ENCODE results near the gene NEK10. TPM values are rescaled to one million over a fixed set of nuclear protein-coding genes. Genes with fewer than 3 reads are reported as not detected.

NEK10 gene
- total and polyA plus RNA-seq, 2 of the 13 experiments (the other 11 are each of a cell fraction or from before 2014, with no cell fraction given), result 2.8 to 14.2 TPM

DNA sequence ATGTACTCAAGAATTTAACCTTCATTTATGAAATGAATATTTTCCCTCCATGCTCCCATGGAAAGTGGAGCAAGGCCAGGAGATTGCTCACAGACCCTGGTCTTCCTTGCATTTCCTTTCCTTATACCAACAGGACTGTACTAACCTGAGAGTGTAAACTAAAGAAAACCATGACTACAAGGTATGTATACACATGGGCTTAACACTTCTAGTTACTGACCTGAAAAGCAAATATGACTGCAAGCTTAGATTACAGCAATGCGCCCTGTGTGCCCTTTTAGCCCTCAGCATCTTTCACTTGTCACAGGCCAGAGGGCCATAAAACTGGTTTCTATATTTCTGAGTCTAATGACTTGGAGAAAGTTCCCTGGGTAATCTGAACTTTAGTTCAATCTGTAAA, 52.1 kb downstream of the NEK10 start (continued):
- TF ChIP-seq, protein P1, sequence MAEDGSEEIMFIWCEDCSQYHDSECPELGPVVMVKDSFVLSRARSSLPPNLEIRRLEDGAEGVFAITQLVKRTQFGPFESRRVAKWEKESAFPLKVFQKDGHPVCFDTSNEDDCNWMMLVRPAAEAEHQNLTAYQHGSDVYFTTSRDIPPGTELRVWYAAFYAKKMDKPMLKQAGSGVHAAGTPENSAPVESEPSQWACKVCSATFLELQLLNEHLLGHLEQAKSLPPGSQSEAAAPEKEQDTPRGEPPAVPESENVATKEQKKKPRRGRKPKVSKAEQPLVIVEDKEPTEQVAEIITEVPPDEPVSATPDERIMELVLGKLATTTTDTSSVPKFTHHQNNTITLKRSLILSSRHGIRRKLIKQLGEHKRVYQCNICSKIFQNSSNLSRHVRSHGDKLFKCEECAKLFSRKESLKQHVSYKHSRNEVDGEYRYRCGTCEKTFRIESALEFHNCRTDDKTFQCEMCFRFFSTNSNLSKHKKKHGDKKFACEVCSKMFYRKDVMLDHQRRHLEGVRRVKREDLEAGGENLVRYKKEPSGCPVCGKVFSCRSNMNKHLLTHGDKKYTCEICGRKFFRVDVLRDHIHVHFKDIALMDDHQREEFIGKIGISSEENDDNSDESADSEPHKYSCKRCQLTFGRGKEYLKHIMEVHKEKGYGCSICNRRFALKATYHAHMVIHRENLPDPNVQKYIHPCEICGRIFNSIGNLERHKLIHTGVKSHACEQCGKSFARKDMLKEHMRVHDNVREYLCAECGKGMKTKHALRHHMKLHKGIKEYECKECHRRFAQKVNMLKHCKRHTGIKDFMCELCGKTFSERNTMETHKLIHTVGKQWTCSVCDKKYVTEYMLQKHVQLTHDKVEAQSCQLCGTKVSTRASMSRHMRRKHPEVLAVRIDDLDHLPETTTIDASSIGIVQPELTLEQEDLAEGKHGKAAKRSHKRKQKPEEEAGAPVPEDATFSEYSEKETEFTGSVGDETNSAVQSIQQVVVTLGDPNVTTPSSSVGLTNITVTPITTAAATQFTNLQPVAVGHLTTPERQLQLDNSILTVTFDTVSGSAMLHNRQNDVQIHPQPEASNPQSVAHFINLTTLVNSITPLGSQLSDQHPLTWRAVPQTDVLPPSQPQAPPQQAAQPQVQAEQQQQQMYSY (CRISPR knock-in tag; IDR thresholded peaks at IDR 0.05), result no peak
- TF ChIP-seq AGO1 (IDR thresholded peaks at IDR 0.05; ENCODE audit: low read depth, low read length, poor library complexity, severe bottlenecking), result no peak
- TF ChIP-seq POLR2A (IDR thresholded peaks at IDR 0.05; ENCODE audit: insufficient read depth in 1 of 2, low read depth in 2 of 2, low read length in 2 of 2), result no peak
- TF ChIP-seq HDAC1 (CRISPR knock-in tag; IDR thresholded peaks at IDR 0.05), result no peak
- no peak for TF ChIP-seq JDP2 (CRISPR knock-in tag; IDR thresholded peaks at IDR 0.05; ENCODE audit: borderline replicate concordance)
- TF ChIP-seq IKZF4 (CRISPR knock-in tag; IDR thresholded peaks at IDR 0.05; ENCODE audit: borderline replicate concordance, low read depth, not compliant biosample characterization), result no peak
- no peak for TF ChIP-seq SOX6 (IDR thresholded peaks at IDR 0.05)
- peak; percentile 72 for TF ChIP-seq SOX6 (CRISPR knock-in tag; IDR thresholded peaks at IDR 0.05)
- no peak for TF ChIP-seq ZNF30 (CRISPR knock-in tag; IDR thresholded peaks at IDR 0.05)
- TF ChIP-seq ZMYM4 (CRISPR knock-in tag; IDR thresholded peaks at IDR 0.05), result peak; percentile 87
- TF ChIP-seq GABPA (IDR thresholded peaks at IDR 0.05; ENCODE audit: low read depth, low read length), result no peak
- TF ChIP-seq GABPA (CRISPR knock-in tag; IDR thresholded peaks at IDR 0.05; ENCODE audit: low read depth), result no peak
- TF ChIP-seq ZNF530 (CRISPR knock-in tag; IDR thresholded peaks at IDR 0.05; ENCODE audit: low read depth), result no peak
- no peak for TF ChIP-seq SMAD1 (CRISPR knock-in tag; IDR thresholded peaks at IDR 0.05; ENCODE audit: borderline replicate concordance, low read depth)
- no peak for TF ChIP-seq DNMT1 (CRISPR knock-in tag; IDR thresholded peaks at IDR 0.05)
- TF ChIP-seq NBN (conservative IDR thresholded peaks at IDR 0.05), result no peak
- TF ChIP-seq, protein P2, sequence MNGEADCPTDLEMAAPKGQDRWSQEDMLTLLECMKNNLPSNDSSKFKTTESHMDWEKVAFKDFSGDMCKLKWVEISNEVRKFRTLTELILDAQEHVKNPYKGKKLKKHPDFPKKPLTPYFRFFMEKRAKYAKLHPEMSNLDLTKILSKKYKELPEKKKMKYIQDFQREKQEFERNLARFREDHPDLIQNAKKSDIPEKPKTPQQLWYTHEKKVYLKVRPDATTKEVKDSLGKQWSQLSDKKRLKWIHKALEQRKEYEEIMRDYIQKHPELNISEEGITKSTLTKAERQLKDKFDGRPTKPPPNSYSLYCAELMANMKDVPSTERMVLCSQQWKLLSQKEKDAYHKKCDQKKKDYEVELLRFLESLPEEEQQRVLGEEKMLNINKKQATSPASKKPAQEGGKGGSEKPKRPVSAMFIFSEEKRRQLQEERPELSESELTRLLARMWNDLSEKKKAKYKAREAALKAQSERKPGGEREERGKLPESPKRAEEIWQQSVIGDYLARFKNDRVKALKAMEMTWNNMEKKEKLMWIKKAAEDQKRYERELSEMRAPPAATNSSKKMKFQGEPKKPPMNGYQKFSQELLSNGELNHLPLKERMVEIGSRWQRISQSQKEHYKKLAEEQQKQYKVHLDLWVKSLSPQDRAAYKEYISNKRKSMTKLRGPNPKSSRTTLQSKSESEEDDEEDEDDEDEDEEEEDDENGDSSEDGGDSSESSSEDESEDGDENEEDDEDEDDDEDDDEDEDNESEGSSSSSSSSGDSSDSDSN (CRISPR knock-in tag; IDR thresholded peaks at IDR 0.05), result no peak
- TF ChIP-seq PHF8 (CRISPR knock-in tag; IDR thresholded peaks at IDR 0.05), result no peak
- peak; percentile 87 for TF ChIP-seq NR2F2 (IDR thresholded peaks at IDR 0.05; ENCODE audit: borderline replicate concordance, low read depth)
- TF ChIP-seq ZBTB7B (CRISPR knock-in tag; IDR thresholded peaks at IDR 0.05), result no peak
- TF ChIP-seq SUZ12 (IDR thresholded peaks at IDR 0.05; ENCODE audit: low read depth, low read length), result no peak
- TF ChIP-seq, protein P3, sequence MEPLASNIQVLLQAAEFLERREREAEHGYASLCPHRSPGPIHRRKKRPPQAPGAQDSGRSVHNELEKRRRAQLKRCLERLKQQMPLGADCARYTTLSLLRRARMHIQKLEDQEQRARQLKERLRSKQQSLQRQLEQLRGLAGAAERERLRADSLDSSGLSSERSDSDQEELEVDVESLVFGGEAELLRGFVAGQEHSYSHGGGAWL (CRISPR knock-in tag; IDR thresholded peaks at IDR 0.05), result no peak
- TF ChIP-seq CENPX (CRISPR knock-in tag; IDR thresholded peaks at IDR 0.05), result no peak
- no peak for TF ChIP-seq ZNF703 (CRISPR knock-in tag; IDR thresholded peaks at IDR 0.05; ENCODE audit: borderline replicate concordance)
- TF ChIP-seq ZMAT3 (CRISPR knock-in tag; conservative IDR thresholded peaks at IDR 0.05), result no peak

Data from HepG2 (cell line).